ENCODE measurements around the gene SPINK9.
A peak's percentile ranks its signal among the peaks of the same experiment; 100 is the strongest.

SPINK9 gene

GRCh38 chr5:148381906-148382305, 46.5 kb downstream of the SPINK9 start:
- WGBS (ENCODE audit: insufficient coverage): 100% methylated on average over 1 of the region's 3 CpGs
- Histone ChIP-seq H3K4me1 (ENCODE audit: control extremely low read depth in 1 of 4, control insufficient read depth in 4 of 4, insufficient read depth in 4 of 4, low read length in 3 of 4) (peaks cover 9 to 32% (median 16%) of the 10 kb centered on the region in 4 experiments), H3K9me3 (ENCODE audit: control extremely low read depth in 1 of 5, control insufficient read depth in 4 of 5, insufficient read depth in 2 of 5, low read depth in 1 of 5, low read length in 4 of 5) (peaks cover 0 to 6% (median 4%) of the 10 kb centered on the region in 5 experiments), H3K36me3 (ENCODE audit: control insufficient read depth in 4 of 4, insufficient read depth in 4 of 4, low read length in 3 of 4) (peaks cover 0 to 3% (median 1%) of the 10 kb centered on the region in 4 experiments), H3K27me3 (replicated peaks in 2 of 5; ENCODE audit: control insufficient read depth in 4 of 5, insufficient read depth in 5 of 5, low read length in 4 of 5) (no peaks in the 10 kb centered on the region), H3K27ac (ENCODE audit: insufficient read depth in 1 of 2, low read depth in 1 of 2, low read length in 2 of 2, poor library complexity in 1 of 2, severe bottlenecking in 2 of 2) (no peak overlapping the region), H3K4me3 (ENCODE audit: control insufficient read depth in 1 of 7, extremely low read depth in 1 of 7, insufficient read depth in 4 of 7, low read depth in 2 of 7, low read length in 6 of 7) (no peak overlapping the region)
- POLR2A ChIA-PET: no interaction called here
- CTCF ChIA-PET: interaction anchor here (1.2 to 1.6 kb wide), 2 partner anchors 7 to 11 kb away, joined by 3 to 5 read pairs; no protein-coding TSS in a partner anchor
- no peak for DNase-seq

- ChIA-PET POLR2A (no interaction called here), CTCF (interaction anchor here (0.7 to 1.2 kb wide), 4 partner anchors 8 to 47 kb away, joined by 3 to 5 read pairs (median 4); partner anchors contain the start of gene SPINK9)
- Histone ChIP-seq H3K9me3 (ENCODE audit: control extremely low read depth in 1 of 5, control insufficient read depth in 4 of 5, insufficient read depth in 2 of 5, low read depth in 1 of 5, low read length in 4 of 5) (peaks cover 0 to 6% (median 4%) of the 10 kb centered on the region in 5 experiments), H3K4me3 (ENCODE audit: control insufficient read depth in 1 of 7, extremely low read depth in 1 of 7, insufficient read depth in 4 of 7, low read depth in 2 of 7, low read length in 6 of 7) (peak overlapping the region in 6 of 7 experiments; percentile 78 to 95 (median 87)), H3K36me3 (ENCODE audit: control insufficient read depth in 4 of 4, insufficient read depth in 4 of 4, low read length in 3 of 4) (peaks cover 0 to 6% (median 2%) of the 10 kb centered on the region in 4 experiments), H3K27me3 (replicated peaks in 2 of 5; ENCODE audit: control insufficient read depth in 4 of 5, insufficient read depth in 5 of 5, low read length in 4 of 5) (no peaks in the 10 kb centered on the region), H3K4me1 (ENCODE audit: control extremely low read depth in 1 of 4, control insufficient read depth in 4 of 4, insufficient read depth in 4 of 4, low read length in 3 of 4) (peaks cover 9 to 32% (median 16%) of the 10 kb centered on the region in 4 experiments), H3K27ac (ENCODE audit: insufficient read depth in 1 of 2, low read depth in 1 of 2, low read length in 2 of 2, poor library complexity in 1 of 2, severe bottlenecking in 2 of 2) (peak overlapping the region in 1 of 2 experiments; percentile 99)
- 100% methylated on average over 1 of the region's 4 CpGs for WGBS (ENCODE audit: insufficient coverage)
- no peak for DNase-seq
These were observed 47.6 kb downstream of the SPINK9 start for GRCh38 chr5:148382961-148383360.

- under 1% methylated on average over 35 of the region's 45 CpGs for WGBS (ENCODE audit: insufficient coverage)
- peaks cover 0 to 11% (median 6%) of the 10 kb centered on the region in 4 experiments for H3K36me3 ChIP-seq (ENCODE audit: control insufficient read depth in 4 of 4, insufficient read depth in 4 of 4, low read length in 3 of 4)
- DNase-seq: peak; percentile 98 to 99 (median 99)
- H3K4me1 ChIP-seq (ENCODE audit: control extremely low read depth in 1 of 4, control insufficient read depth in 4 of 4, insufficient read depth in 4 of 4, low read length in 3 of 4): peaks cover 9 to 32% (median 16%) of the 10 kb centered on the region in 4 experiments
- H3K27ac ChIP-seq (ENCODE audit: insufficient read depth in 1 of 2, low read depth in 1 of 2, low read length in 2 of 2, poor library complexity in 1 of 2, severe bottlenecking in 2 of 2): peak within 1 kb of the TSS; percentile 97 to 99
- peaks cover 0 to 3% (median under 1%) of the 10 kb centered on the region in 5 experiments for H3K9me3 ChIP-seq (ENCODE audit: control extremely low read depth in 1 of 5, control insufficient read depth in 4 of 5, insufficient read depth in 2 of 5, low read depth in 1 of 5, low read length in 4 of 5)
- CTCF ChIA-PET: interaction anchor here (0.5 to 1.6 kb wide), 5 partner anchors 12 to 48 kb away, joined by 3 to 9 read pairs (median 3); partner anchors contain the start of gene SPINK9
- H3K27me3 ChIP-seq (replicated peaks in 2 of 5; ENCODE audit: control insufficient read depth in 4 of 5, insufficient read depth in 5 of 5, low read length in 4 of 5): no peaks in the 10 kb centered on the region
- POLR2A ChIA-PET: interaction anchor here (1.2 to 1.7 kb wide), 2 partner anchors 14 to 18 kb away, joined by 4 read pairs; no protein-coding TSS in a partner anchor
- peak within 1 kb of the TSS; percentile 51 to 95 (median 86) for H3K4me3 ChIP-seq (ENCODE audit: control insufficient read depth in 1 of 7, extremely low read depth in 1 of 7, insufficient read depth in 4 of 7, low read depth in 2 of 7, low read length in 6 of 7)
These were observed 48.4 kb downstream of the SPINK9 start, which contains the start of gene FBXO38 for GRCh38 chr5:148383564-148384379. TSS of gene FBXO38 (plus strand) at chr5:148383958. CDS start at chr5:148394777, 10,819 bp downstream.

GRCh38 chr5:148384380-148384737, 49.0 kb downstream of the SPINK9 start:
- Histone ChIP-seq H3K9me3 (ENCODE audit: control extremely low read depth in 1 of 5, control insufficient read depth in 4 of 5, insufficient read depth in 2 of 5, low read depth in 1 of 5, low read length in 4 of 5) (no peaks in the 10 kb centered on the region), H3K4me1 (ENCODE audit: control extremely low read depth in 1 of 4, control insufficient read depth in 4 of 4, insufficient read depth in 4 of 4, low read length in 3 of 4) (peaks cover 9 to 31% (median 16%) of the 10 kb centered on the region in 4 experiments), H3K27me3 (replicated peaks in 2 of 5; ENCODE audit: control insufficient read depth in 4 of 5, insufficient read depth in 5 of 5, low read length in 4 of 5) (no peaks in the 10 kb centered on the region), H3K4me3 (ENCODE audit: control insufficient read depth in 1 of 7, extremely low read depth in 1 of 7, insufficient read depth in 4 of 7, low read depth in 2 of 7, low read length in 6 of 7) (peak overlapping the region; percentile 51 to 95 (median 86)), H3K36me3 (ENCODE audit: control insufficient read depth in 4 of 4, insufficient read depth in 4 of 4, low read length in 3 of 4) (peaks cover 4 to 16% (median 8%) of the 10 kb centered on the region in 4 experiments), H3K27ac (ENCODE audit: insufficient read depth in 1 of 2, low read depth in 1 of 2, low read length in 2 of 2, poor library complexity in 1 of 2, severe bottlenecking in 2 of 2) (peak overlapping the region; percentile 97 to 99)
- ChIA-PET CTCF (interaction anchor here (0.8 to 1.6 kb wide), 3 partner anchors 14 to 17 kb away, joined by 3 to 9 read pairs (median 3); no protein-coding TSS in a partner anchor), POLR2A (interaction anchor here (1.2 to 1.7 kb wide), 2 partner anchors 14 to 17 kb away, joined by 4 read pairs; no protein-coding TSS in a partner anchor)
- DNase-seq: no peak
- WGBS (ENCODE audit: insufficient coverage): 9% methylated on average over 4 of the region's 6 CpGs

GRCh38 chr5:148385094-148385493, 49.7 kb downstream of the SPINK9 start:
- Histone ChIP-seq H3K9me3 (ENCODE audit: control extremely low read depth in 1 of 5, control insufficient read depth in 4 of 5, insufficient read depth in 2 of 5, low read depth in 1 of 5, low read length in 4 of 5) (no peaks in the 10 kb centered on the region), H3K36me3 (ENCODE audit: control insufficient read depth in 4 of 4, insufficient read depth in 4 of 4, low read length in 3 of 4) (peaks cover 6 to 16% (median 10%) of the 10 kb centered on the region in 4 experiments), H3K27me3 (replicated peaks in 2 of 5; ENCODE audit: control insufficient read depth in 4 of 5, insufficient read depth in 5 of 5, low read length in 4 of 5) (no peaks in the 10 kb centered on the region), H3K27ac (ENCODE audit: insufficient read depth in 1 of 2, low read depth in 1 of 2, low read length in 2 of 2, poor library complexity in 1 of 2, severe bottlenecking in 2 of 2) (peak overlapping the region in 1 of 2 experiments; percentile 38), H3K4me1 (ENCODE audit: control extremely low read depth in 1 of 4, control insufficient read depth in 4 of 4, insufficient read depth in 4 of 4, low read length in 3 of 4) (peaks cover 9 to 27% (median 16%) of the 10 kb centered on the region in 4 experiments), H3K4me3 (ENCODE audit: control insufficient read depth in 1 of 7, extremely low read depth in 1 of 7, insufficient read depth in 4 of 7, low read depth in 2 of 7, low read length in 6 of 7) (peak overlapping the region in 2 of 7 experiments; percentile 78 to 95)
- ChIA-PET POLR2A (interaction anchor here (1.2 to 1.7 kb wide), 2 partner anchors 13 to 16 kb away, joined by 4 read pairs; no protein-coding TSS in a partner anchor), CTCF (interaction anchor here (0.8 to 1.6 kb wide), 4 partner anchors 10 to 17 kb away, joined by 3 to 9 read pairs (median 4); no protein-coding TSS in a partner anchor)
- no CpG with 5 or more reads among the region's 1 CpG for WGBS (ENCODE audit: insufficient coverage)
- DNase-seq: no peak

GRCh38 chr5:148386041-148386440, 50.7 kb downstream of the SPINK9 start:
- ChIA-PET POLR2A (no interaction called here), CTCF (interaction anchor here (0.8 to 1.6 kb wide), 2 partner anchors 11 to 12 kb away, joined by 3 to 5 read pairs; no protein-coding TSS in a partner anchor)
- Histone ChIP-seq H3K9me3 (ENCODE audit: control extremely low read depth in 1 of 5, control insufficient read depth in 4 of 5, insufficient read depth in 2 of 5, low read depth in 1 of 5, low read length in 4 of 5) (no peaks in the 10 kb centered on the region), H3K4me3 (ENCODE audit: control insufficient read depth in 1 of 7, extremely low read depth in 1 of 7, insufficient read depth in 4 of 7, low read depth in 2 of 7, low read length in 6 of 7) (no peak overlapping the region), H3K4me1 (ENCODE audit: control extremely low read depth in 1 of 4, control insufficient read depth in 4 of 4, insufficient read depth in 4 of 4, low read length in 3 of 4) (peaks cover 9 to 27% (median 16%) of the 10 kb centered on the region in 4 experiments), H3K27ac (ENCODE audit: insufficient read depth in 1 of 2, low read depth in 1 of 2, low read length in 2 of 2, poor library complexity in 1 of 2, severe bottlenecking in 2 of 2) (no peak overlapping the region), H3K27me3 (replicated peaks in 2 of 5; ENCODE audit: control insufficient read depth in 4 of 5, insufficient read depth in 5 of 5, low read length in 4 of 5) (no peaks in the 10 kb centered on the region), H3K36me3 (ENCODE audit: control insufficient read depth in 4 of 4, insufficient read depth in 4 of 4, low read length in 3 of 4) (peaks cover 6 to 16% (median 10%) of the 10 kb centered on the region in 4 experiments)
- no peak for DNase-seq
- WGBS (ENCODE audit: insufficient coverage): 89% methylated on average over 1 of the region's 1 CpG
